Stimulated activated CD8-positive, alpha-beta memory T cell treated with anti-CD3 and anti-CD28 coated beads, Interleukin-15, amount 100 ng/mL, for 48 hours (primary cell): ENCODE results near the gene PADI4.

Experiments
- DNase-seq, 2 donors: peaks; one replicate each; pipeline ENCODE4 v3.0.0-alpha.2; 2020; ENCODE audit warnings: low read depth in 2 of 2

PADI4 gene

GRCh38 chr1:17281775-17282181 is 26.2 kb upstream of the PADI4 start:
- DNase-seq: no peak

GRCh38 chr1:17282836-17283235 is 25.2 kb upstream of the PADI4 start:
- no peak for DNase-seq

GRCh38 chr1:17286646-17287045 is 21.4 kb upstream of the PADI4 start:
- no peak for DNase-seq

- DNase-seq: no peak
These were observed 20.7 kb upstream of the PADI4 start for GRCh38 chr1:17287130-17287776.

- no peak for DNase-seq
These were observed 18.3 kb upstream of the PADI4 start for GRCh38 chr1:17289721-17290120.

GRCh38 chr1:17290553-17290952 is 17.4 kb upstream of the PADI4 start:
- no peak for DNase-seq

GRCh38 chr1:17292299-17293160 is 15.5 kb upstream of the PADI4 start:
- no peak for DNase-seq

GRCh38 chr1:17293681-17294425 is 14.1 kb upstream of the PADI4 start:
- no peak for DNase-seq

- DNase-seq: no peak
These were observed 12.7 kb upstream of the PADI4 start for GRCh38 chr1:17295292-17295691.

- DNase-seq: no peak
These were observed 11.9 kb upstream of the PADI4 start for GRCh38 chr1:17296086-17296485.

GRCh38 chr1:17297991-17298390 is 10.0 kb upstream of the PADI4 start:
- DNase-seq: no peak

GRCh38 chr1:17301767-17302166 is 6.2 kb upstream of the PADI4 start:
- no peak for DNase-seq

- no peak for DNase-seq
These were observed 3.7 kb upstream of the PADI4 start for GRCh38 chr1:17304151-17304825.

GRCh38 chr1:17304826-17305175 is 3.2 kb upstream of the PADI4 start:
- no peak for DNase-seq

- DNase-seq: no peak
These were observed 2.4 kb upstream of the PADI4 start for GRCh38 chr1:17305576-17306095.

- DNase-seq: no peak
These were observed 1.6 kb upstream of the PADI4 start for GRCh38 chr1:17306407-17306806.

GRCh38 chr1:17306921-17307320 is 1.1 kb upstream of the PADI4 start:
- no peak for DNase-seq

GRCh38 chr1:17307329-17307728 is 668 bp upstream of the PADI4 start:
- DNase-seq: no peak

GRCh38 chr1:17308593-17308992 is 596 bp downstream of the PADI4 start:
- DNase-seq: no peak

- no peak for DNase-seq
These were observed 1.6 kb downstream of the PADI4 start for GRCh38 chr1:17309426-17310067.

- no peak for DNase-seq
These were observed 2.2 kb downstream of the PADI4 start for GRCh38 chr1:17310068-17310640.
